ENCODE data around the gene CFAP46. TPM values are rescaled to one million over a fixed set of nuclear protein-coding genes. Genes with fewer than 3 reads are reported as not detected.

CFAP46 gene
- total RNA-seq, 4 donors from 2014 or later = 0.32 to 0.54 TPM; not detected in 2

DNA sequence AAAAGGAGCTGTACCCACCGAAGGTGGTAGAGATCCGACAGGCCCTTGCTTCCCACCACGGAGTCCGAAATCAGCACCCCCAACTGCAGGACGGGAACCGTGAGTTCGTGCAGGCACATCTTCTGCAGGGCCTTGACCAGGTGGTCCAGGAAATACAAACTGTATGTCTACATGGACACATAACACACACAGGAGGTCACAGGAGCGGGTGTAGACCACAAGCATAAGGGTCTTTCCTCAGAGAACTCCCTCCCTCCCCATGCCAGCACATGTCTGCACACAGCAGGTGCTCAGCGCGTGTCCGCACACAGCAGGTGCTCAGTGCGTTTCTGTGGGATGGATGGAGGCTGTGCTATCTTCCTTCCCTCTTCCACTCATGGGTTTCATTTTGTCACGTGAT, 69.7 kb downstream of the CFAP46 start:
- DNase-seq (ENCODE audit: low spot score in 2 of 2) = peak in 1 of 2 donors; percentile 65
- TF ChIP-seq, protein P1, sequence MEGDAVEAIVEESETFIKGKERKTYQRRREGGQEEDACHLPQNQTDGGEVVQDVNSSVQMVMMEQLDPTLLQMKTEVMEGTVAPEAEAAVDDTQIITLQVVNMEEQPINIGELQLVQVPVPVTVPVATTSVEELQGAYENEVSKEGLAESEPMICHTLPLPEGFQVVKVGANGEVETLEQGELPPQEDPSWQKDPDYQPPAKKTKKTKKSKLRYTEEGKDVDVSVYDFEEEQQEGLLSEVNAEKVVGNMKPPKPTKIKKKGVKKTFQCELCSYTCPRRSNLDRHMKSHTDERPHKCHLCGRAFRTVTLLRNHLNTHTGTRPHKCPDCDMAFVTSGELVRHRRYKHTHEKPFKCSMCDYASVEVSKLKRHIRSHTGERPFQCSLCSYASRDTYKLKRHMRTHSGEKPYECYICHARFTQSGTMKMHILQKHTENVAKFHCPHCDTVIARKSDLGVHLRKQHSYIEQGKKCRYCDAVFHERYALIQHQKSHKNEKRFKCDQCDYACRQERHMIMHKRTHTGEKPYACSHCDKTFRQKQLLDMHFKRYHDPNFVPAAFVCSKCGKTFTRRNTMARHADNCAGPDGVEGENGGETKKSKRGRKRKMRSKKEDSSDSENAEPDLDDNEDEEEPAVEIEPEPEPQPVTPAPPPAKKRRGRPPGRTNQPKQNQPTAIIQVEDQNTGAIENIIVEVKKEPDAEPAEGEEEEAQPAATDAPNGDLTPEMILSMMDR (IDR thresholded peaks at IDR 0.05) = no peak
- no peak for TF ChIP-seq POLR2A (IDR thresholded peaks at IDR 0.05)
- intact Hi-C loops (cut with DNase I; ENCODE audit: low total_unique reads) = no loop called here

DNA sequence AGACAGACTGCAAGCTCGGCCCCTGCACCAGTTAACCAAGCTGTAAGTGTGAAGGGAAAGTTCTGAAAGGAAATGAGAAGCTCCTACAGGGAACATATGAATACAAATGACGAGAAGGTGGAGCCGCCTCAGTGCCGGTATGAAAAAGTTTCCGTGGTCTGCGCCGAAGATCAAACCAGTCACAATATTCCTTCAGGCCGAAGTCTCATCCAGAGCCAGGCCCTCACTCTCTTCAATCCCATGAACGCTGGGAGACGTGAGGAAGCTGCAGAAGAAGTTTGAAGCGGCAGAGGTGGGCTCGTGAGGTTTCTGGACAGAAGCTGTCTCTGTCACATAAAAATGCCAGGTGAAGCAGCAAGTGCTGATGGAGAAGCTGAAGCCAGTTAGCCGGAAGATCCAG, 71.9 kb downstream of the CFAP46 start:
- DNase-seq (ENCODE audit: low spot score in 2 of 2) = peak in 1 of 2 donors; percentile 72
- TF ChIP-seq, protein P1 (IDR thresholded peaks at IDR 0.05) = no peak
- no peak for TF ChIP-seq POLR2A (IDR thresholded peaks at IDR 0.05)
- 95% methylated on average over 13 of the region's 13 CpGs for WGBS, 2 donors
- intact Hi-C loops (cut with DNase I; ENCODE audit: low total_unique reads) = no loop called here
- no peak overlapping the region for H3K4me3 ChIP-seq (ENCODE audit: low read depth, poor library complexity, severe bottlenecking)

More for the DNA sequence above, 69.7 kb downstream of the CFAP46 start:
- 88 to 90% methylated on average over 13 of the region's 13 CpGs for WGBS, 2 donors
- no peak overlapping the region for H3K4me3 ChIP-seq (ENCODE audit: low read depth, poor library complexity, severe bottlenecking)

DNA sequence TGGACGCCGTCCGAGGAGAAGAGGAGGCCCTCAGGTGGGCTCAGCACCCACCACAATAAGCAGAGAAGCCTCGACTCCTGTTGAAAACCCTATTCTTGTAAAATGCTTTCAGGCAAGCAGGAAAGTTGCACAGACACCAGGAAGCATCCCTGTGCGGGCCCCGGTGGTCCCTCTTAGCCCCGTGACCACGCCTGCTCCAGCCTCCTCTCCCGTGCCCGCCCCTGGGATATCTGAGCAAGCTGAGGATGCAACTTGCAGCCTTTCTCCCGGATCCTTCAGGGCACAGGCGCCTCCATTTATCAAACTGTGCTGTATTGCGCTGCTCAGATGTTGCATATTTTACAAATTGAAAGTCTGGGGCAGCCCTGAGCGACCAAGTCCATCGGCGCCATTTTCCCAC, 72.7 kb downstream of the CFAP46 start:
- intact Hi-C loops (cut with DNase I; ENCODE audit: low total_unique reads) = no loop called here
- H3K4me3 ChIP-seq (ENCODE audit: low read depth, poor library complexity, severe bottlenecking) = no peak overlapping the region
- WGBS, 2 donors = 91 to 93% methylated on average over 16 of the region's 16 CpGs
- TF ChIP-seq POLR2A (IDR thresholded peaks at IDR 0.05) = no peak
- TF ChIP-seq, protein P1 (IDR thresholded peaks at IDR 0.05) = no peak
- peak in 1 of 2 donors; percentile 40 for DNase-seq (ENCODE audit: low spot score in 2 of 2)

DNA sequence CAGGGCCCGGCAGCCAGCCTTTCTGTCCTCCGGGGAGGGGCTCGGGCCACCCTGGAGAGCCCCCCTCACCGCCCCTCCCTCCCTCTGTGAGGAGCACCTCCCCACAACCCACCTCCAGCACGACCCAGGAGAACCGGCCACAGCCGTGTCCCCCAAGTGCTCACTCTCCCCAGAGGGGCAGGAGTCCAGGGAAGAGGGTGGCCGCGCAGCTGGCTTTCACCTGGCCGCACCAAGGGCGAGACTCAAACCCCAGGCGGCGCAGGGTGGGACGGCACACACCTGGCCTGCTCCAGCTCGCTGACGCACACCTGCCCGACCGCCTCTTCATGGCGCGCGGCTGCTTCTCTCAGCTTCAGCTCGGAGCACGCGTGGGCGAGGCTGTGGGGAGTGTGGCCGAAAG, 73.4 kb downstream of the CFAP46 start:
- TF ChIP-seq, protein P1 (IDR thresholded peaks at IDR 0.05) = no peak
- TF ChIP-seq POLR2A (IDR thresholded peaks at IDR 0.05) = no peak
- no peak overlapping the region for H3K4me3 ChIP-seq (ENCODE audit: low read depth, poor library complexity, severe bottlenecking)
- DNase-seq (ENCODE audit: low spot score in 2 of 2) = peak in 1 of 2 donors; percentile 78
- intact Hi-C loops (cut with DNase I; ENCODE audit: low total_unique reads) = no loop called here
- WGBS, 2 donors = 86 to 93% methylated on average over 20 to 25 of the region's 26 CpGs

DNA sequence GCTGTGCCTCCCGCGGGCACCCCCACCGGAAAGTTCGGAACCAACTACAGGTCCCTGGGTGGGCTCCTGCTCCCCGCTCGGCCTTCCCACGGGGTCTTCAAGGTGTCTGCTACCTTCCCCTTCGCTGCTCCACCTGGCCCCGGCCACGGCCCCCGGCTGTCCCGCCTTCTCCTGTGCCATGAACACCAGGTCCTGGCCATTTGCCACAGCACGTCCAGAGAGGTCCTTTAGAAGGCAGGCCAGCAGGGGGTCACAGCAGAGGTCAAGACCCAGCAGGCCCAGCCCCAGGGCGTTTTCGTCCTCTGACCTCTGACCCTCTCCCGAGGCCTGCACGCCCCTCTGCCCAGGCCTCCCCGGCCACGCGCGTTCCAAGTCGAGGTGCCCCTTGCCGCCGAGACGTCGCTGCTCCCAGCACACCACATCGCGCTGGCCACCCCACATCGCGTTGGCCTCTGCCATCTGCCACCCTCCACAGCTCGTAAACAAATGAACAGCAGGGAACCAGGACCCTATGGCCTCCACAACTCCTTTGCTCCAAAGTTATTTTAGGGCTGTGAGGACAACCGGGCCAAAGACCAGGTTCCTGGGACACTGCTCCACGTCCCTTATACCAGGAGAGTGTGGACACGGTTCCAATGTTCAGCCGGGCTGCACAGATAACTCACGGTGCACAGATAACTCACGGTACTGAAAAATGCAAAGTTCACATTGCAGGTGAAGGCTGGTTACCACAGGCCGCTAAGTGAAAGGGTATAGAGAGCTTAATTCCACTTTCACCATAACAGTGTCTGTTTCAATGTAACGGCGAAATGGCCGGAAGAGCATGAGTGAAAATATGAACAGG, 74.3 kb downstream of the CFAP46 start:
- no peak overlapping the region for H3K4me3 ChIP-seq (ENCODE audit: low read depth, poor library complexity, severe bottlenecking)
- intact Hi-C loops (cut with DNase I; ENCODE audit: low total_unique reads) = no loop called here
- DNase-seq (ENCODE audit: low spot score in 2 of 2) = peak in 1 of 2 donors; percentile 83
- 87 to 91% methylated on average over 41 of the region's 41 CpGs for WGBS, 2 donors
- no peak for TF ChIP-seq POLR2A (IDR thresholded peaks at IDR 0.05)
- TF ChIP-seq, protein P1 (IDR thresholded peaks at IDR 0.05) = no peak

All from lower leg skin (tissue), 4 donors.